GM04503 (cell line): ENCODE measurements around the gene PRR23E.

Experiments used
- DNase-seq: peaks from one replicate; pipeline ENCODE4 v3.0.0-alpha.2; 2012; ENCODE audit warnings: low read depth

The PRR23E gene

GRCh38 chr3:127192576-127193232 is at the start of gene PRR23E:
Gene PRR23E, plus strand, starts transcription at chr3:127193131. Its CDS starts 3,555 bp downstream, at chr3:127196686.
- no peak for DNase-seq

GRCh38 chr3:127143172-127143571 is 49.8 kb upstream of the PRR23E start:
- DNase-seq = no peak

- DNase-seq = no peak
These were observed 48.3 kb upstream of the PRR23E start for GRCh38 chr3:127144631-127145030.

- DNase-seq = no peak
These were observed 47.7 kb upstream of the PRR23E start for GRCh38 chr3:127145266-127145665.

GRCh38 chr3:127147291-127147885 is 45.5 kb upstream of the PRR23E start:
- no peak for DNase-seq

- no peak for DNase-seq
These were observed 43.2 kb upstream of the PRR23E start for GRCh38 chr3:127149621-127150310.

- no peak for DNase-seq
These were observed 42.2 kb upstream of the PRR23E start for GRCh38 chr3:127150513-127151250.

- no peak for DNase-seq
These were observed 41.7 kb upstream of the PRR23E start for GRCh38 chr3:127151251-127151564.

GRCh38 chr3:127151992-127152650 is 40.8 kb upstream of the PRR23E start:
- peak; percentile 25 for DNase-seq

- DNase-seq = no peak
These were observed 40.0 kb upstream of the PRR23E start for GRCh38 chr3:127152684-127153505.

GRCh38 chr3:127153506-127153815 is 39.5 kb upstream of the PRR23E start:
- no peak for DNase-seq

GRCh38 chr3:127156338-127157050 is 36.4 kb upstream of the PRR23E start:
- no peak for DNase-seq

- DNase-seq = no peak
These were observed 35.6 kb upstream of the PRR23E start for GRCh38 chr3:127157171-127157828.

GRCh38 chr3:127158614-127159229 is 34.2 kb upstream of the PRR23E start:
- DNase-seq = no peak

GRCh38 chr3:127159543-127159942 is 33.4 kb upstream of the PRR23E start:
- DNase-seq = no peak

- DNase-seq = no peak
These were observed 31.7 kb upstream of the PRR23E start for GRCh38 chr3:127161236-127161635.

GRCh38 chr3:127161973-127162579 is 30.9 kb upstream of the PRR23E start:
- no peak for DNase-seq

- DNase-seq = no peak
These were observed 29.8 kb upstream of the PRR23E start for GRCh38 chr3:127162947-127163645.

GRCh38 chr3:127164615-127165014 is 28.3 kb upstream of the PRR23E start:
- DNase-seq = no peak
